NOMO-1 (cell line): ENCODE data around the gene PRKCQ.

Experiments
- DNase-seq, 2 experiments: peaks; one replicate each; lab custom pipeline; 2025; ENCODE audit not compliant: unreplicated experiment in 2 of 2; lab: John Stamatoyannopoulos, UW

The PRKCQ gene

DNA sequence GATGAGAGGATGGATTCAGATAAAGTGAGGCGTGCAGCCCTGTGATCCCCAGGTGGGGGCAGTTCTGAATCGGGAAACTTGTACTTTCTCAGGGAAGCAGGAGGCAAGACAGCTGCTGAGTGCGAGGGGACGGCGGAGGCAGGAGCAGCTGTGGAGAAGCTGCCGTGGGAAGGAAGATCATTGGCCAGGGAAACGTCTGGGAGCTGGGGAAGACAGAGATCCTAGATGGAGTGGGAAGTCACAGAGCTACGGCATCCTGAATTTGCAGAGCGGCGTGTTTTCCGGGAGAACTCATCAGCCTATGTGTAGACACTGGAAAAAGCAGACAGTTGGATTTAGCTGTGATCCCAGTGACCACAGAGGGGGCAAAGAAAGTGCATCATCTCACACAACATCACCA, 9.2 kb downstream of the PRKCQ start:
- no peak for DNase-seq

DNA sequence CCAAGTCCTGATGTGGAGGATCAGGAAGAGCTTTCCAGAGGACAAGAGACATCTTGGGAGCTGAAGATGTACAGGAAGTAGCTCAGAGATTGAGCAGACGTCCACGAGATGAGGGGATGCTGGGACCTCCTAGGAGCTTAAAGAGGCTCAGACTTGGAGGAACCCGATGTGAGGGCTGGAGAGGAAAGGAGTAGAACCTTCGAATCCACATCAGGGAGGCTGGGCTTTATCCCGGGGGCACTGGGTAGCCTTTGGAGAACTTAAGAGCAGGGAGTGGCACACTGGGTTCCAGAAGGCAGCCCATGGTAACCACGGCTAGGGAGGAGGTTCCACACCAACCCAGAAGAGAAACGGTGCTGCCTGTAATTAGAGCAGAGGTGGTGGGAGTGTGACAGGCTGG, 10.8 kb downstream of the PRKCQ start:
- no peak for DNase-seq

DNA sequence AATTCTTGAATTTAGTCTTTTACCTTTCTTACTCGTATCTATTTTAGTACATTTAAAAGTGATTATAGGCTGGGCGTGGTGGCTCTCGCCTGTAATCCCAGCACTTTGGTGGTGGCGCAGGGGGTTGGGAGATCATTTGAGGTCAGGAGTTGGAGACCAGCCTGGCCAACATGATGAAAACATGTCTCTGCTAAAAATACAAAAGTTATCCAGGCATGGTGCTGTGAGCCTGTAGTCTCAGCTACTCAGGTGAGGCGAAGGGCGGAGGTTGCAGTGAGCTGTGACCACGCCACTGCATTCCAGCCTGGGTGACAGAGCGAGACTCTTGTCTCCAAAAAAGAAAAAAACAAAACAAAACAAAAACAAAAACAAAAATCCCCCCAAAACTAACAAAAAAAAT, 12.2 kb downstream of the PRKCQ start:
- DNase-seq, result no peak

GRCh38 chr10:6567203-6567703, 12.8 kb downstream of the PRKCQ start:
- no peak for DNase-seq

- DNase-seq, result peak; percentile 3 to 44
Observed at GRCh38 chr10:6565588-6565987, 14.5 kb downstream of the PRKCQ start.

DNA sequence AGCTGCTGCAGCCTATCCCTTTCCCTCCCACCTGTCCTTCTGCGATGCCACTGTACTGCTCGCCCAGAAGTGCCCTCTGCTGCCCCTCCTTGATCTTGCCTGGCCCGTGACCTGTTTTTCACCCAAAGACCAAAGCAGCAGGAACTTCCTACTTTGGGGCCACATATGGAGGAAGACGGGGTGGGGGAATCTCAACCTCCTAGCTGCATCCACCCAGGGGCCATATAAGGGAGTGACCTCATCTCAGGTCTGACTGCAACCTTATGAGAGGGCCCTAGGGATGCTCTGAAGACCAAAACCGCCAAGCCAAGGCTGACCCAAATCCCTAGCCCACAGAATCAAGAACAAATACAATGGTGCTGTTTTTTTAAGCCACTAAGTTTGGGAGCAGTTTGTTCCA, 15.7 kb downstream of the PRKCQ start:
- no peak for DNase-seq

DNA sequence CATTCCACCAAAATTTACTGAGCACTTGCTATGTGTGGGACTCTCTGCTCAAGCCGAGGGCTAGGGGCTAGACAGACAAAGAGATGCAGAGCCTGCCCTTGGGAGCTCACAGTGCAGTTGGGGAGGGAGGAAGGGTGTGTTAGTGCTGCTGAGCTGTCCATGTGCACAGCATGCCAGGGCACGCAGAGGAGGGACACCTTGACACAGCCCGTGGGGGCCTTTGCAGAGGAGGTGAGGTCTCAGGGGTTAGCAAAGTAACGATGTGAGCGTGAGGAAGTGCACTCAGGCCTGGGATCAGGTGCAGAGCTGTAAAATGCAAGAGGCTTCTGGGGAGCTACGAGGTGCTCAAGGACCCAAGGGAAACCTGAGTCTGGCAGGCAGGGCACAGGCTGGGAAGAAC, 16.3 kb downstream of the PRKCQ start:
- no peak for DNase-seq

GRCh38 chr10:6563075-6563474, 17.0 kb downstream of the PRKCQ start:
- DNase-seq, result no peak

GRCh38 chr10:6562221-6562620, 17.9 kb downstream of the PRKCQ start:
- DNase-seq, result peak in 1 of 2 experiments; percentile 11

GRCh38 chr10:6561552-6561951, 18.5 kb downstream of the PRKCQ start:
- DNase-seq, result no peak

DNA sequence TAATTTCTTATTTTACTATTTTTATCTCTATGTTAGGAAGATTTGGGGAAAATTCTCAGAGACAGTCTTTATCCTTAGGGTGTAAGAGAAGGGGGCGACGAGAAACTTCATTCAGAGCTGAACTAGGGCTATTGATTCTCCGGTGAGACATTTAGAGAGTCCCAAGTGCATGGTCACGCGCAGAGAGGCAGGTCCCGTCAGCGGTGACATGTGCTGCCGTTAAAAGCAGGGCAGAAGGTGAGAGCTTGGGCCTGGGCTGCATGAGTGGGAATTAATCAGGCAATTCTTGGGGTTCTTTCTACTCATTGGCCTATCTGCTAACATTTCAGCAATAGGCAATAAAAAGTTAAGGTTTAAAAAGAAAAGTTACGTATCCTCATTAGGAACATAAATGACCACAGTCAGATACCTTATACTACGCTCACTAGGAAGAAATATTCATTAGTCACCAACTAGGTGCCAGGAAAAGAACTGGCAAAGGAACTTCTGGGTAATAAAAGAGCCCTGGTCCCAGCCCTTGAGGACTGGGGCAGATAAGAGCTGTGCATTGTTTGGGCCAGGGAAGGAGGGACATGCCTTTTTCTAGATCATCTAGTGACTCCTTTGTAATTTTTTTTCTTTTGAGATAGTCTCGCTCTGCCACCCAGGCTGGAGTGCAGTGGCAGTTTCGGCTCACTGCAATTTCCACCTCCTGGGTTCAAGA, 21.2 kb downstream of the PRKCQ start:
- DNase-seq, result no peak

DNA sequence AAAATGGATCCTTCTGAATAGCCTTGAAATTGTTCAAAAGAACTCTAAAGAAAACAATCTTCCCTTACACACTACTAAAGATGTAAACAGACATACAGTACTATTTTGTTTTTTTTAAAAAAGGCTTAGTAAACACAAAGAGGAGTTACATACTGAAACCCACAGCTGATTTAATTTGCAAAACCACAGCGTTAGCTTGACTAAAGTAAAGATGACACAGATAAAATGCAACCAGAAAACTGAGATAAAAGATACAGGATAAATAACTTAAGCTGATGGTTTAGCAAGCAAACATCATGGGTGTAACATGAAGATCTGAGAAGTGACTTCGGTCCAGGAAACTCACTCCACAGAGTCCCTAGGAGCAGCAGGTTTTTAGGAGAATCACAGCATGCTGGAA, 21.8 kb downstream of the PRKCQ start:
- no peak for DNase-seq

- no peak for DNase-seq
Observed at GRCh38 chr10:6553937-6554336, 26.1 kb downstream of the PRKCQ start.

DNA sequence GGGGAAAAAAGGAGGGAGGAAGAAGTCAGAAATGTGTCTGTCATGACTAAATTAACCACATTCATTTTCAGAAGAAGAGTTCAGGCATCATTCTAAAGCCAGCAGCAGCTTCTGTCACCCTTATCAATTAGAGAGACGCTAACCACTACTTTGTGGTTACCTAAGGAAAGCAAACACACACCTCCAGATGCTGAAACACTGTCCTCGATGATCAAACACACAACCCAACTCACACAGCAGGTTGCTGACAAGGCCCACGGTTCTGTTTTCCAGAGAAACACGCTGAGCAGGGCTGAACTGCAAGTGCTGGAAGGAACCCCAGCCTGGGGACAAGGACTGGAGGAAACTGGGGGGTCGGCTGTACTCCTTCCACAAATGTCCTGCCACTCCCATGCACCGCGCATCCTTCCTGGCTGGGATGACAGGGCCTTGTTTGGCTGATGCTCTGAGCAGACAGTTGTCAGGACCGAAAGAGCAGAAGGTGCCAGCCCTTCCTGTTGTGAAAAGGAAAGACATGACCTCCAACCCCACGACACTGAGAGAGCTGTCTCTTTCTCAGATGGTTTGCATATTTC, 36.6 kb downstream of the PRKCQ start:
- no peak for DNase-seq

- no peak for DNase-seq
Observed at GRCh38 chr10:6542999-6543430, 37.1 kb downstream of the PRKCQ start.

DNA sequence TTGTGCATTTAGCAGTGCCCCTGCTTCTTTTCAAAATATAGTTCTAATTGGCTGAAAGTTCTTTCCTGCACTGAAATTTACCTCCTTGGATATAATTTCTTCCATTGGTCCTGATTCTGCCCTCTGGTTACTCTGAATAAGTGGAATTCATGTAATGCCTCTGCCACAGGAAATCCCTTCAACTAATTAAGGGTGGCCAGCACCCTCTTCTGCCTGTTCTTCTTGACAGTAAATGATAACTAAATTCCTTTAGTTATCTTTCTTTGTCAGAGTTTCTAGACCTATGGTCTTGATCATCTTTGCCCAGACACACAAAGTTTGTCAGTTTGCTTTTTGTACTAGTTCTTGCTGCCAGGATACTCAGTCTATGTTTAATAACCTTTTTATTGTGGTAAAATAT, 40.2 kb downstream of the PRKCQ start:
- no peak for DNase-seq

DNA sequence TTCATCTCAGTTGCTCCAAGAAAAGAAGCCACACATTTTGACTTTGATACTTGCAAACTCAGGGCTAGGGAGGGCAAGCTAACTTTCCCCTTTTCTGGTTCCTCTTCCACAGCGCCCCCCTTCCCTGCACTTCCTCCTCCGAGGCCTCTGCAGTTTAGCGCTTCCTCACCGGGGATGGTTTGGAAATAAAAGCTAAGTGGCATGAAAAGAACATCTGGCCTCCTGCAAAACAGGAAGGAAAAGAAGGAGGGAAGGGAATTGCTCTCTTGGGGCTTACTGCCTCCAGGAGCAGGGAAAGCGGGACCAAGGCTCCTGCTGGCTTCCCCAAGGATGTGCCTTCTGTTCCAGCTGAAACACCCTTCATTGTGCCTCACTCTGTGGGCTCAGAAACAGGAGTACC, 42.3 kb downstream of the PRKCQ start:
- peak; percentile 52 to 56 for DNase-seq

DNA sequence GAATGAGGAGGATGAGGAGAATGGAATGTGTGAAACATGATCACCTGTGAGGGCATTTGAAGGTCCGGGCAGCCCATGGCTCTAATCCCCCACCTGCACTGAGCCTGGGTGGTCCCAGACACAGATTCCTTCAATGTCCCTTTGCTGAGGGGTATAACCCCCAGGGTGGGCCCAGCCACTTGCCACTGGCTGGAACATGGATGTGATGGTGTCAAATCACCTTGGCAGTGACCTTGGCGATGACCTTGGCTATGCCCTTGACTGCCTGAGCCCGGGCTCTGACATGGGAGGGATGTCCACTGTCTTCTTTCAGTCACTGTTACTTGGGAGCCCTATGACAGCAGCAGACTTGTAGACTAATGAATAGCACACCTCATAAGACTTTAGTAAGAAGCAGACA, 44.0 kb downstream of the PRKCQ start:
- DNase-seq, result no peak

GRCh38 chr10:6535156-6535764, 44.8 kb downstream of the PRKCQ start:
- DNase-seq, result no peak

DNA sequence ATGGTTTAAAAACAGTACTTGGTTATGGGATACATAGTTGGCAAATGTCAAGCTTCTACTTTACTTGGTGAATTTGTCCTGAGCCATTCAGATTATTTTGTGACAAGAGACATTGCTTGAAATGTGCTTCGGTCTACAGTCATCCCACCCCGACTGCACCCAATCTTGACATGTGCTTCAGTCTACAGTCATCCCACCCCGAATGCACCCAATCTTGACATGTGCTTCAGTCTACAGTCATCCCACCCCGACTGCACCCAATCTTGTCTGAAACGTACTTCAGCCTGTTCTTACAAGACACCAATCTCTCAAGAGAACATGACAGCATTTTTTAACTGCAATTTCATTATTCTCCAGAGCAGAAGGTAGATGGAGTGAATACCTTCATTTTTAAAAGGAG, 47.8 kb downstream of the PRKCQ start:
- no peak for DNase-seq

GRCh38 chr10:6530966-6531365, 49.1 kb downstream of the PRKCQ start:
- DNase-seq, result no peak

DNA sequence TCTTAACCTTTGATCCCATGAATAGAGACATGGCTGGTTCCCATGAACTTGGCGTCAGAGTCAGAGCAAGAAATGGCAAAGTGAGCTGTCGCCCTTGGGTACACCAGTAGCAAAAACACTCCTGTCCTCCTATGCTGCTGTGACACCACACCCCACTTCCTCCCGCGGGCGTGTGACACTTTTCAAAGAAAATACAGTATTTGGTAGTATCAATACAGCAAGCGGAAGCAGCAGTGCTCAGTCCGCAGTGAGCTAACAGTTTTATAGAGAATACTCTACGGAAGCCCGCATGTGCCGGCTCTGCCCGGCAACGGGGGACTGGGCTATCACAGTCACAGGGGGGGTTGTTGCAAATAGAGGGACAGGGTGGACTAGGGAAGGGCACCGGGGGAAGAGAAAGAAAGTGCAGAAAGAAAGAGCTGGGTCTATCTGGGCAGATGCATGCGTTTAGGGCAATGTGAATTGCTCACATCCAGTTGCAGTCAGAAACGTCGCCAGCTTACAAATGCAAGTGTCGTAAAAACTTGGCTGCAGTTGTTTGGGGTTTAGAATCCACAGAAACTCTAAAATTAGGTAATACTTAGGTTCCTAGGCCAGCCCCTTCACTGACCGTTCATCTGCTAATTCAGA, 49.8 kb downstream of the PRKCQ start:
- DNase-seq, result no peak
